ELR (cell line): ENCODE data around the gene GPC6.

Experiments
- DNase-seq: peaks from one replicate; pipeline ENCODE4 v3.0.0-alpha.2; 2015; ENCODE audit warnings: low read depth

The GPC6 gene

GRCh38 chr13:93270769-93271742 is 44.4 kb downstream of the GPC6 start:
- no peak for DNase-seq

- no peak for DNase-seq
These were observed 53.4 kb downstream of the GPC6 start for GRCh38 chr13:93279982-93280381.

DNA sequence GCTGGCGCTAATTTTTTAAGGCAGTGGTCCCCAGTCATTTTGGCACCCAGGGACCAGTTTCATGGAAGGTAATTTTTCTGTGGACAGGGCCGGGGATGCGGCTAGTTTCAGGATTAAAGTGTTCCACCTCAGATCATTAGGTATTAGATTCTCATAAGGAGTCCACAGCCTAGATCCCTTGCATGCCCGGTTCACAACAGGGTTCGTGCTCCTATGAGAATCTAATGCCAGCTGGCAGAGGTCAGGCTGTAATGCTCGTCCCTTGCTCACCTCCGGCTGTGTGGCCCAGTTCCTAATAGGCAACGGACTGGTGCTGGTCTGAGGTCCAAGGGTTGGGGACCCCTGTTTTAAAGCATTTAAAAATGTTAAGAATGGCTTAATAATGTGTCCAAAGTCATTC is 54.1 kb downstream of the GPC6 start:
- no peak for DNase-seq

GRCh38 chr13:93283255-93283654 is 56.6 kb downstream of the GPC6 start:
- DNase-seq = no peak

GRCh38 chr13:93284064-93284463 is 57.5 kb downstream of the GPC6 start:
- no peak for DNase-seq

GRCh38 chr13:93286047-93286446 is 59.4 kb downstream of the GPC6 start:
- no peak for DNase-seq

GRCh38 chr13:93289053-93289452 is 62.4 kb downstream of the GPC6 start:
- DNase-seq = no peak

DNA sequence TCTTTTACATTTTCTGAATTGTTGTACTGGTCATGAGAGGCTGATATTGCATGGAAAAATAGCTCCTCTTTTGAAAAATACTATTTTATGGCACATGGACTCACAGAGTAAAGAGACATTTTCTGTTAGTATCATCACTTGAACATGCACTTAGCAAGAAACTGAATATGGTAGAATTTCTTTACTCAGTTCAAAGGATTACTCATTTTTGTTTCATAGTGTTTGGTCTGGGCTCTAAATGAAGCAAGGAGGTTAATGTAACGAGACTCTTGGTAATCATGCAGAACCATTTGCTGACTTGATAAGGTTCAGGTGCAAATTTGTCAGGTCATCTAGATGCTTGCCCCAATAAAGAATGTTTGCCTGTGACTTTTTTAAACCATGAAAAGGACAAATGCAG is 63.2 kb downstream of the GPC6 start:
- DNase-seq = no peak

DNA sequence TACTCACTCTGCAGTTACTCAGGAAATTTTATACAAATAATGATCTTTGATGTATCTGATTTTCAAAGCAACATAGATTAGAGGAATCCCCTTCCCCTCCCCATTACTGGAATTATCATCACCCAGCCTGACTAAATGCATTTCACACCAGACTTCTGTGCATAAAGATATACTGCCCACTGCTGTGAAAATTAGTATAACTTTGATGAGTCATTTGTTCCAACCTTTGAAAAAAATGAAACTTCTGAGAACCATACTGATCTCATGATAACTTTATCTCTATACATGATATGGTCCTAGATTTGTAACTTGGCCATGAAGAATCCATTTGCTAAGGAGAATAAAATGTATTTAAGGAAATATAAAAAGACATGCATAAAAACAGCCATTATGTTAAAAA is 63.9 kb downstream of the GPC6 start:
- DNase-seq = no peak

- no peak for DNase-seq
These were observed 65.8 kb downstream of the GPC6 start for GRCh38 chr13:93292366-93292765.

GRCh38 chr13:93293710-93294109 is 67.1 kb downstream of the GPC6 start:
- no peak for DNase-seq

DNA sequence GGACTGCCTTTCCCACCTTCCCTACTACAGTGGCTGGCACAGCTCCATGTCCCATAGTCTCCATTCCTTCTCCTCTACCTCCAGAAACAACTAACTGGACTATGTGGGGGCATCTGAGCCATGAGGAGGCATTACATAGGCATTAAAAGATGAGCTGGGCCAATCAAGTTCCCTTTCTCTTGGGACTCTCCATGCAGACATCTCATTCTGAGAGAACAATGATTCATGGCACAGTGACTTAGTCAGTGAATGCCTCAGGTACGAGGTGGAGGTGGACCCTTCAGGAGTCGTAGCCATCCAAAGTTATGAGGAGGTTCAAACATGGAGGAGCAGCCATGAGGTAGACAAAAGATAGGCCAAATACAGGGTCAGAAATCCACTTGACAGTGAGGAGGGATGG is 70.0 kb downstream of the GPC6 start:
- DNase-seq = peak; percentile 22

DNA sequence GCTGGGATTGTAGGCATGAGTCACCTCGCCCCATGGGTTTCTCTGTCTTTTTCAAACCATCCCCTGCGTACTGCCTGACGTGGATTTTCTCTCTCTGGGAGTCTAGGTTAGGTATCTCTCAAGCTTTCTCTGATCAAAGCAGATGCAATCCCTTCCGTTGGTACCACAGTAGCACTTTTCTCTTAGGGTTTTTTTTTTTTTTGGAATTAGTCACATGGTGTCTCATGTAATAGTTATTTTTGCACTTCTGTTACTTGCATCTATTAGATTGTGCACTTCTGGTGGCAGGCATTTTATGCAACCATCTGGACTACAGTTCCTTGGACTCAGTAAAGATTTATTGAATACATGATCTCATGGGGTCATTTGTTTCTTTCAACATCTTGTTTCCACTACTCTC is 72.1 kb downstream of the GPC6 start:
- DNase-seq = peak; percentile 29

DNA sequence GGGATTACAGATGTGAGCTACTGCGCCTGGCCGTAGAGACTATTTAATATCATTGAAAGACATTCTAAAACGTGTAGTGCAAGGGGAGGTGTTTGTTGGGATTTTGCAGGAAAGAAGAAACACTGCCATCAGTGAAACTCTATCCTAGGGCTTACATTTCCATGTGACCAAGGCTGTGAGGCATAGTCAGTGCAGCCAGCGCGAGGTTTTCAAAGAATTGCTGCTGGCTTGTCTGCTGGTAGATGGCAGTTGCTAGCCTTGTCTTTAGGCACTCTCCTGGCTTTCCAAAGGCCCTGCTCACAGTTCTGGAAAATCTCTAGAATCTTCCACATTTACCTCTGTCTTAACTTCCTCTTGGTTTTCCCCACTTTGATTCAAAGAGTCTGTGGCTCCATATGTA is 77.5 kb downstream of the GPC6 start:
- no peak for DNase-seq

DNA sequence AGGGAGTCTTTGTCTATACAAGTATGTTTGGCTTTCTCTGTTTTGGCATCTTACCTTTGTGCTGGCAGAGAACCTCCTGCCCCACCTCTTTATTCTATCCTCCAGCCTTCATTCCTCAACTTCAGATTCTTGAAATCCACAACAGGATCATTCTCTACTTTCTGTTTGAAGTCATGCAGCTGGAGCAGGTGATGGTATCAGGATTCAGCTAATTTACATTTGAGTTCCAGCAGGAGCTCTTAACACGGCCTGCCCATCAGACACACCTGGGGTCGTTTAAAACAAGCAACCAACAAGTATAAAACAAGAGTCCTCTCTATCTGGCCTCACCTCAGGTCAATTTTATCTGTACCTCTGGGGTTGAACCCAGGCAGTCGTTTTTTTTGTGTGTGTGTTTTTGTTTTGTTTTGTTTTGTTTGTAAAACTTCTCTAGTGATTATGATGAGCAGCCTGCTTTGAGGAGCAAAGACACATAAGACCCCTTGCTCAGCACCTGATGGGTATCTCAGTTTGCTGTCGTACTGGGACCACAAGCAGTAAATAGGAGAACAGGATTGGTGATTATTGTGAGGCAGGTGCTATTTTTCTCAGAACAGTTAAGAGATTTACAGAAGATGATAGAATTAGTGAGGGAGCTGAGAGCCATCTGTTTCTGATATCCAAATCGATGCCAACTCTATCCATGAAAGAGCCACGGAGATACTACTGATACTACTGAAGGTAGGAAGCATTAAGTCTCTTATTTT is 78.4 kb downstream of the GPC6 start:
- DNase-seq = no peak

DNA sequence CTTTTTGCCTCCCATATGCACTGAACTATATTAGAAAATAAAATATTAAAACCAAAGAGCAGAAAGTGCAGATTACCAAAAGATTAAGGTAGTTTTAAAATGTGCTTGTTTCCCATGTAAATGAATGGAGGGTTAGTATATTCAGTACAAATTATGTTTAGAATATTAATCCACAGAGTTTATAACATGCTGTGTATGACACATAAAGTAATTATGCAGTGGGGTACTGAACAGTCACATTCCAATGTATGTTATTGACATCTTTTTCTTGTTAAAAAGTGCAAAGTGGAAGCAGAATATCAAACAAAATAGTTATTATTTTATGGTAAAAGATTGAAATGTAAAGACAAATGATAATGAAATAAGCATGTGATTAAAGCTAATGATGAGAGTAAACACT is 79.3 kb downstream of the GPC6 start:
- DNase-seq = peak; percentile 70

DNA sequence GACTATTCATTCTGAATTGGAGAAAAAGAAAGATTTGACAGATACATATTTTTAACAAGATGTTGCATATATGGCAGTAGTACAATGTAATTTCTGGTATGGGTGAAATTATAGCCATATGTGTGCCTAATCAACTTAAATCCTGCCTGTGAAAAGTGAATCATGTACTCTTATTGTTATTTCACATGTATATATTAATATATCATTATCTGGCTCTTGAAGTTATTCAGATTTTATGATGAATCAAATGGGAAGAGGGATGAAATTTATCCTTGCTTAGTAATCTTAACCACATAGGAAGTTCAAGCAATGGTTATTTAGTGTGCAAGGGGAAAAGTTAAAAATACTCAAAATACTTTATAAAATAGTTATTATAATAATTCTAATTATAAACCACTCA is 80.5 kb downstream of the GPC6 start:
- peak; percentile 68 for DNase-seq

DNA sequence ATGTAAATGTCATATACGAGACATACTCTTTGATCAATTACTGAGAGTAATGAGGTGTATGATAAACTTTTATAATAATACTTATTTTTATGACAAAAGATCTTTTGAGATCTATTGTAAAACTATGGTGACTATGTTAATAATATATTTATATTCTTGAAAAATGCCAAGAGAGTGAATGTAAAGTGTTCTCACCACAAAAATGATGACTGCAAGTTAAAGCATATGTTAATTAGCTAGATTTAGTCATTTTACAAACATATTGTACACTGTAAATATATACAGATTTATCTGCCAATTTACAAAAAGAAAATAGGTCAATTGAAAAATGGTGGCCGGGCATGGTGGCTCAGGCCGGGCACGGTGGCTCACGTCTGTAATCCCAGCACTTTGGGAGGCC is 81.0 kb downstream of the GPC6 start:
- DNase-seq = peak; percentile 63

DNA sequence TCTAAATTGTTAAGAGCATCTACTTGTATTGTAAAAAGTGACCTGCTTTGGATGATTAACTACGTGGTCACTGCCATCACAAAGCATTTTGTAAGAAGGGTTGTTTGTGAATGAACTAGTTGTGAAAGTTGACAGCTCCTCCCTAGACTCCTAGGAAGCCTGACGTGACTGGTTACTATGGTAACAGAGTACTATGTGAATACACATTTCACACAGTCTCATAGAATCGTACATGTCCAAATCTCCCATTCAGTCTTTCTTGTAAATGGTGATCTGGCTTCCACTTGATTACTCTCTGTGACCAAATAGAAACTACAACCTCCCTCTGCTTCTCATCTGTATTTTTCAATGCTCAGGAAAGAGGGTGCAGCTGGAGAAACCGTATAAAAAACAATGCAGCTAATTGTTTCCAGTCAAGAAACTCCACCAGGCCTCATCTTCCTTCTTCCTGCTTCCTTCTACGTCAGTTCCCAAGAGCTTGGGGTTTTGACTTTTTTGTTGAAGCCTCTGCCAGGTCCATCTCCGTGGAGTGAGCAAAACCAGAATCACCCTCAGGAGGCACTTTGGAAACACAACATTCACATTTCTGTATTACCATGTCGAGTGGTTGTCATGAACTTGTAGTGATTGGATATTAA is 83.4 kb downstream of the GPC6 start:
- DNase-seq = peak; percentile 61

- no peak for DNase-seq
These were observed 90.2 kb downstream of the GPC6 start for GRCh38 chr13:93316841-93317240.

DNA sequence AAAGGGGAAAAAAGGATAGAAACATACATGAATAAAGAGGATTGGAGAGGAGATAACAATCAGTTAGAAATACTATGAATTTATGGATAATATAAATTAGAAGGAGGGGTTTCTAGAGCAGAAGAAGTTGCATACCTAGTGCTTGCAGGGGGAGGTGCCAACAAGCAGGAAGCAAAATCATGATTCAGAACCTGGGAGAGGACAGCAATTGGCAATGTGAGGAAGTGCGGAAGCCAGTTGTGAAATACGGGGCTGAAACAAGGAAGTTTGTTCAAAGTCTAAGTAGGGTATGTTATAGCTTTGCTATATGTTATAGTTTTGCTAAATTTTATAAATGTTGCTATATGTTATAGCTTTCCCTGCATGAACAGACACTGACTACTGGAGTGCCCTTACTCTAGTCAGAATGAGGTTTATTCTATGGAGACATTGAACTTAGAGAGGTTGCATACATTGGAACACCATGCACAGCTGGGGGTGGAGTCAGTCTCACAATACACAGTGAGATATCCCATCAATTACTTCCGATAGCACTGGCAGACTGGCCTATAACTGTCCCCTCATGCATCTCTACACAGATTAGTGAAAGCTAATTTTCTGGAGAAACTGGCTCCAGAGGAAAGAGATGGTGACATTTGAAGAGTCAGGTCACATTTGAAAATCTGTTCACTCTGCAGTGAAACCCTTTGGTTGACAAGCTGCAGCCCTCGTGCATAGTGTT is 92.1 kb downstream of the GPC6 start:
- no peak for DNase-seq

DNA sequence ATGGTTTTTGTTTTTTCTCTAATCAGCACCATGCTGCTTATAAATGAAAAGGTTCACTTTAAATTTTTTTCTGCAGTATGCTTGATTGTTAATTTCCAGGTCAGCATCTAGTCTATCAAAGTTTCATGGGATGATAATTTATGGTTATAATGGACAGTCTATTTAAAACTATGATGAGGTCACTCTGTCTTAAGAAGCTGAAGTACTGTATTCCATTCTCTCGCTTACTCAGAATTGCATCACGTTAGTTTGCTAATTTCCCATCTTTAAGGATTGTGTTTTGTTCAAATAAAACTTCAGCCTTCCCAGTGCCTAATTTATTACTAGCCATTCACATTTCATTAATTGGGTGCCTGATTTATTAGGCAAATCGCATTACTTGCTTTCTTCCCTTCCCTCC is 94.3 kb downstream of the GPC6 start:
- peak; percentile 16 for DNase-seq
